CD4-positive, CD25-positive, alpha-beta regulatory T cell (primary cell): ENCODE measurements around the gene LHX6. TPM values are rescaled to one million over a fixed set of nuclear protein-coding genes. Genes with fewer than 3 reads are reported as not detected.

Experiments used
- ATAC-seq, 2 donors: fragments of 150-1000 bp; cut with Tn5 transposase; one replicate each; pipeline ENCODE4 v1.10.0; 2021; ENCODE audit warnings: low read depth in 2 of 2, moderate number of reproducible peaks in 2 of 2, moderate library complexity in 1 of 2
- DNase-seq, 3 donors: peaks; one replicate each; pipeline versions ENCODE4 v3.0.0 to v3.0.0-alpha.2; 2012 to 2022; ENCODE audit warnings: mixed read lengths in 1 of 3
- H3K27ac ChIP-seq: one replicate; pipeline ENCODE4 v1.7.0; 2013; ENCODE audit warnings: mild to moderate bottlenecking, low read length; ENCODE audit not compliant: insufficient read depth, poor library complexity, severe bottlenecking
- H3K27me3 ChIP-seq: one replicate; pipeline ENCODE4 v1.7.0; 2013; ENCODE audit warnings: low read length; ENCODE audit not compliant: control insufficient read depth, insufficient read depth
- H3K36me3 ChIP-seq: one replicate; pipeline ENCODE4 v1.7.0; 2013; ENCODE audit warnings: mild to moderate bottlenecking, low read length, moderate library complexity; ENCODE audit not compliant: control insufficient read depth, insufficient read depth
- H3K4me1 ChIP-seq: 2 replicates; pipeline ENCODE4 v1.7.0; 2013; ENCODE audit warnings: mild to moderate bottlenecking, low read length; ENCODE audit not compliant: insufficient read depth, control insufficient read depth, poor library complexity, severe bottlenecking
- H3K4me3 ChIP-seq: one replicate; pipeline ENCODE4 v1.7.0; 2013; ENCODE audit warnings: low read depth, mild to moderate bottlenecking, low read length, moderate library complexity
- H3K9me3 ChIP-seq, 2 experiments: 1 replicate in 1 of 2; 2 replicates in 1 of 2; pipeline ENCODE4 v1.7.0; 2013; ENCODE audit warnings: low read length in 2 of 2, mild to moderate bottlenecking in 1 of 2, moderate library complexity in 1 of 2; ENCODE audit not compliant: control insufficient read depth in 2 of 2
- H3K27ac Mint-ChIP-seq, 3 donors: one replicate each; pipeline ENCODE4 v1.8.0; 2020 to 2022; ENCODE audit warnings: mild to moderate bottlenecking in 3 of 3, mixed read lengths in 3 of 3, moderate library complexity in 2 of 3
- H3K27me3 Mint-ChIP-seq: one replicate; pipeline ENCODE4 v1.8.0; 2022; ENCODE audit warnings: mild to moderate bottlenecking, mixed read lengths
- H3K36me3 Mint-ChIP-seq: one replicate; pipeline ENCODE4 v1.8.0; 2020; ENCODE audit warnings: mixed read lengths
- H3K4me1 Mint-ChIP-seq, 4 donors: one replicate each; pipeline ENCODE4 v1.8.0; 2020 to 2022; ENCODE audit warnings: mixed read lengths in 4 of 4, mild to moderate bottlenecking in 1 of 4
- H3K4me3 Mint-ChIP-seq, 4 donors: one replicate each; pipeline ENCODE4 v1.8.0; 2020 to 2022; ENCODE audit warnings: mild to moderate bottlenecking in 4 of 4, mixed read lengths in 4 of 4, moderate library complexity in 3 of 4
- H3K9me3 Mint-ChIP-seq, 7 donors: one replicate each; pipeline ENCODE4 v1.8.0; 2020 to 2022; ENCODE audit warnings: mixed read lengths in 7 of 7, mild to moderate bottlenecking in 3 of 7, moderate library complexity in 2 of 7
- polyA plus RNA-seq, 4 donors: library from polyadenylated mRNA; unstranded; fragments of 300-500 nt; fragmentation: Illumina TruSeq; gene quantifications; one replicate each; pipeline ENCODE4 v1.2.3, GENCODE V29; 2021
- total RNA-seq: library from RNA; stranded (reverse); gene quantifications from one replicate; pipeline ENCODE4 v1.2.3, GENCODE V29; 2022

The LHX6 gene
- total and polyA plus RNA-seq, 5 donors from 2014 or later = not detected

DNA sequence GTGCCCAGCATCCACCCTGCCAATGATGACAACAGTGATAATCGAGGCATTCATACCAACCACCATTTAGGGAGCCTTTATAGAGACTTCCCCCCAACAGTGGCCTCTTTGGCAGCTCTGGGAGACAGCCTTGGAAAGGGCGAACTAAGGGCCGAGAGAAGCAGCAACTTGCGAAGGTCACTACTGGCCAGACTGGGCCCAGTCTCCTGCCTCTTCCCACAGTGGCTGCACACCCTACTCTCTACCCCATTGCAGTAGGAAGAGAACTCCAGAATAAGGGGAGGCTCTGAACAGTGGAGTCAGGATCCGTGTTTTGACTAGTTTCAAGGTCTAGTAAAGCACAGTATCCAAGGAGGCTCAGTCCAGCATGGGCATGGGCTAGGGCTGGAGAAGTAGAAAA is 5.3 kb downstream of the LHX6 start:
- Histone ChIP-seq H3K4me1 (peaks cover 20% of the 10 kb centered on the region), H3K27ac (no peak overlapping the region), H3K4me3 (no peak overlapping the region), H3K27me3 (peaks cover 14% of the 10 kb centered on the region), H3K36me3 (no peaks in the 10 kb centered on the region), H3K9me3 (no peaks in the 10 kb centered on the region)
- Mint-ChIP-seq H3K27ac (no peak overlapping the region), H3K36me3 (peaks cover 7% of the 10 kb centered on the region), H3K27me3 (peaks cover 72% of the 10 kb centered on the region), H3K4me3 (no peak overlapping the region), H3K4me1 (peaks cover 0 to 44% (median 5%) of the 10 kb centered on the region in 4 donors), H3K9me3 (peaks cover 0 to 7% (median 0%) of the 10 kb centered on the region in 7 donors)
- no peak for DNase-seq
- ATAC-seq = no peak

- peaks cover 0 to 7% (median 0%) of the 10 kb centered on the region in 7 donors for H3K9me3 Mint-ChIP-seq
Measured at GRCh38 chr9:122222791-122223190, 6.0 kb downstream of the LHX6 start.

GRCh38 chr9:122221183-122221811 is 7.5 kb downstream of the LHX6 start:
- ATAC-seq (no peak), DNase-seq (no peak)
- peaks cover 0 to 7% (median 0%) of the 10 kb centered on the region in 7 donors for H3K9me3 Mint-ChIP-seq
- H3K4me1 Mint-ChIP-seq = peaks cover 0 to 42% (median 6%) of the 10 kb centered on the region in 4 donors
- peaks cover 11% of the 10 kb centered on the region for H3K36me3 Mint-ChIP-seq
- H3K27me3 Mint-ChIP-seq = peaks cover 86% of the 10 kb centered on the region
- Histone ChIP-seq H3K4me3 (no peak overlapping the region), H3K27ac (no peak overlapping the region), H3K4me1 (peaks cover 17% of the 10 kb centered on the region), H3K36me3 (no peaks in the 10 kb centered on the region), H3K27me3 (peaks cover 24% of the 10 kb centered on the region), H3K9me3 (no peaks in the 10 kb centered on the region)
- H3K27ac Mint-ChIP-seq = no peak overlapping the region
- no peak overlapping the region for H3K4me3 Mint-ChIP-seq

More at GRCh38 chr9:122222791-122223190, 6.0 kb downstream of the LHX6 start:
- Mint-ChIP-seq H3K27me3 (peaks cover 79% of the 10 kb centered on the region), H3K4me3 (peak overlapping the region in 2 of 4 donors; percentile 4 to 20), H3K36me3 (peaks cover 11% of the 10 kb centered on the region), H3K27ac (no peak overlapping the region), H3K4me1 (peaks cover 0 to 49% (median 6%) of the 10 kb centered on the region in 4 donors)
- Histone ChIP-seq H3K9me3 (no peaks in the 10 kb centered on the region), H3K36me3 (no peaks in the 10 kb centered on the region), H3K4me3 (no peak overlapping the region), H3K4me1 (peaks cover 17% of the 10 kb centered on the region), H3K27ac (no peak overlapping the region), H3K27me3 (peaks cover 20% of the 10 kb centered on the region)
- ATAC-seq (no peak), DNase-seq (no peak)

- H3K27me3 ChIP-seq = peaks cover 29% of the 10 kb centered on the region
Measured at GRCh38 chr9:122220673-122221182, 8.0 kb downstream of the LHX6 start.

GRCh38 chr9:122219856-122220672 is 8.7 kb downstream of the LHX6 start:
- H3K4me3 ChIP-seq = no peak overlapping the region
- peaks cover 34% of the 10 kb centered on the region for H3K27me3 ChIP-seq
- no peak overlapping the region for H3K27ac ChIP-seq
- no peaks in the 10 kb centered on the region for H3K9me3 ChIP-seq
- Mint-ChIP-seq H3K27me3 (peaks cover 95% of the 10 kb centered on the region), H3K4me3 (peak overlapping the region in 2 of 4 donors; percentile 52 to 65), H3K4me1 (peaks cover 0 to 39% (median 5%) of the 10 kb centered on the region in 4 donors), H3K36me3 (peaks cover 11% of the 10 kb centered on the region), H3K9me3 (peaks cover 0 to 7% (median 0%) of the 10 kb centered on the region in 7 donors), H3K27ac (peak overlapping the region in 1 of 3 donors; percentile 57)
- H3K36me3 ChIP-seq = no peaks in the 10 kb centered on the region
- DNase-seq (no peak), ATAC-seq (no peak)
- peaks cover 17% of the 10 kb centered on the region for H3K4me1 ChIP-seq

More at GRCh38 chr9:122220673-122221182, 8.0 kb downstream of the LHX6 start:
- no peak overlapping the region for H3K4me3 ChIP-seq
- peaks cover 0 to 7% (median 0%) of the 10 kb centered on the region in 7 donors for H3K9me3 Mint-ChIP-seq
- H3K27ac Mint-ChIP-seq = peak overlapping the region in 1 of 3 donors; percentile 57
- H3K4me3 Mint-ChIP-seq = no peak overlapping the region
- ATAC-seq (no peak), DNase-seq (no peak)
- no peak overlapping the region for H3K27ac ChIP-seq
- no peaks in the 10 kb centered on the region for H3K36me3 ChIP-seq
- H3K4me1 ChIP-seq = peaks cover 17% of the 10 kb centered on the region
- H3K9me3 ChIP-seq = no peaks in the 10 kb centered on the region
- H3K4me1 Mint-ChIP-seq = peaks cover 0 to 40% (median 5%) of the 10 kb centered on the region in 4 donors
- peaks cover 89% of the 10 kb centered on the region for H3K27me3 Mint-ChIP-seq
- H3K36me3 Mint-ChIP-seq = peaks cover 11% of the 10 kb centered on the region

DNA sequence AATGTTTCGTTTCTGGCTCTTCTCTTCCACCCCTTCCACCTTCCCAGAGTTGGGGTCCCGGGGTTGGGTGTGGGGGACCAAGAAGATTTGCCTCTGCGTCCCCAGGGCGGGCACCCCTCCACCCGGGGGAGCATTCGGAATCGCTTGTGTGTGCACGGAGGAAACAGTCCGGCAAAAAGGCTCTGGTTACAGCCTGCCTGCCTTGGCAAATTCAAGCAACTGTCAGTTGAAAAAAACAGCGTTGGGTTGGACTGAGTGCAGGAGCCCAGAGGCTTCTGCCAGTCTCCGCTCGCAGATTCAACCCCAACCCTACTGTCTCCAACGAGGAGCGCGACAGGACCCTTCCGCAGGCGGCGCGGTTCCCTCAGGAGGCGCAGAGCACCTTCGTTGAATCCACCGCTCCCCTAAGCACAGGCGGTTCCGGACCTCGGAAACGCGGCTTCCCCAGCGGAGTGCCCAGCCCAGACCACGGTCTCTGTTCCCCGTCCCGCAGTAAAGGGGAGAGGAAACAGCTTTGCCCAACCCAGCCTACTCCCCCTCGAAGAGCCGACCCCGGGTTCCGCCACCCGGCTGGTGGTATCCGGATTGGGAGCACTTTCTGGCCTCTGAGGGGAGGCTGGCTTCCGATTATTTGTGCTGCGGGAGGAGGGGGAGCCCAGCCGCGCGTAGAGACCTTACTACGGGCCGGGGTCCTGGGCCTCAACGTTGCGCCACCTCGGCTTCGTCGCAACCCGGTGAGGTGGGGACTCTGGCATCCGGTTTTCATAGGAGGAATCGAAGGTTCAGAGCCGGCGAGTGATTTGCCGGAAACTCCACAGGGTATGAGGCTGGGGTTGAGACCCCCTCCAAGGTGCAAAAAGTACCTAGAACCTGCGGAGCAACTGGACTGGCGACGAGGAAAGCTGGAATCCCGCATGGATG is 9.6 kb downstream of the LHX6 start:
- Histone ChIP-seq H3K4me1 (peaks cover 20% of the 10 kb centered on the region), H3K27me3 (peaks cover 40% of the 10 kb centered on the region), H3K36me3 (no peaks in the 10 kb centered on the region), H3K4me3 (no peak overlapping the region), H3K9me3 (no peaks in the 10 kb centered on the region), H3K27ac (no peak overlapping the region)
- DNase-seq = no peak
- Mint-ChIP-seq H3K4me1 (peaks cover 0 to 37% (median 5%) of the 10 kb centered on the region in 4 donors), H3K4me3 (peak overlapping the region in 3 of 4 donors; percentile 52 to 65 (median 57)), H3K27me3 (peaks cover 95% of the 10 kb centered on the region), H3K9me3 (peaks cover 0 to 5% (median 0%) of the 10 kb centered on the region in 7 donors), H3K36me3 (peaks cover 5% of the 10 kb centered on the region), H3K27ac (peak overlapping the region in 1 of 3 donors; percentile 58)
- ATAC-seq = no peak
